GM12874 (cell line): Measurements from ENCODE around the gene ZNF407.

ENCODE experiments used
- CTCF ChIP-seq: IDR thresholded peaks from 2 replicates; pipeline ENCODE4 v1.5.1; 2011; ENCODE audit warnings: low read depth, mild to moderate bottlenecking, control low read depth, low read length, moderate library complexity; ENCODE audit not compliant: insufficient read depth

ZNF407 gene

GRCh38 chr18:74661008-74661407, 63.3 kb downstream of the ZNF407 start:
- TF ChIP-seq CTCF: no peak

- no peak for TF ChIP-seq CTCF
Measured at GRCh38 chr18:74661691-74662090, 64.0 kb downstream of the ZNF407 start.

GRCh38 chr18:74662622-74663021, 65.0 kb downstream of the ZNF407 start:
- TF ChIP-seq CTCF: no peak

- TF ChIP-seq CTCF: no peak
Measured at GRCh38 chr18:74665346-74665745, 67.7 kb downstream of the ZNF407 start.

- TF ChIP-seq CTCF: no peak
Measured at GRCh38 chr18:74665905-74666304, 68.2 kb downstream of the ZNF407 start.

GRCh38 chr18:74669136-74669798, 71.6 kb downstream of the ZNF407 start:
- TF ChIP-seq CTCF: no peak

- no peak for TF ChIP-seq CTCF
Measured at GRCh38 chr18:74672371-74672770, 74.7 kb downstream of the ZNF407 start.

GRCh38 chr18:74674487-74674886, 76.8 kb downstream of the ZNF407 start:
- no peak for TF ChIP-seq CTCF
